ENCODE data around the gene FAM118B.

Gene FAM118B

DNA sequence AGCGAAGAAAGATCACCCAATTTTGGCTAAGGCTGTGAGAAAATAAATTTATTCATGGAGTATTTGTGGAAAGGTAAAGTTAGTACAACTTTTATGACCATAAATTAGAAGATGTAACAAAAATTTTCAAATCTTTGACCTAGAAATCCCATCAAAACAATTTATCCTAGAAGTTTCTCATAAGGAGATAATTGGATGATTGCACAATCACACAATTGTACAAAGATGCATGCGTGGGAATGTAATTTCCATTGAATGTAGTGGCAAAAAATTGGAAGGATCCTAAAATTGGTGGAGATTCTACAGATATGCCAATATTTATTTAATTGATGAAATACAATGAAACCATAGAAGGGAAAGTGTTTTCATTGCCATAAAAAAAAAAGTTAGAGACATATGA, 45.6 kb downstream of the FAM118B start:
- Histone ChIP-seq H3K27me3 (ENCODE audit: low read depth, low read length) (no peaks in the 10 kb centered on the region), H3K36me3 (ENCODE audit: control insufficient read depth in 1 of 2, insufficient read depth in 2 of 2, low read length in 2 of 2) (peaks cover 30 to 40% of the 10 kb centered on the region in 2 donors), H3K27ac (ENCODE audit: low read length) (no peak overlapping the region)

DNA sequence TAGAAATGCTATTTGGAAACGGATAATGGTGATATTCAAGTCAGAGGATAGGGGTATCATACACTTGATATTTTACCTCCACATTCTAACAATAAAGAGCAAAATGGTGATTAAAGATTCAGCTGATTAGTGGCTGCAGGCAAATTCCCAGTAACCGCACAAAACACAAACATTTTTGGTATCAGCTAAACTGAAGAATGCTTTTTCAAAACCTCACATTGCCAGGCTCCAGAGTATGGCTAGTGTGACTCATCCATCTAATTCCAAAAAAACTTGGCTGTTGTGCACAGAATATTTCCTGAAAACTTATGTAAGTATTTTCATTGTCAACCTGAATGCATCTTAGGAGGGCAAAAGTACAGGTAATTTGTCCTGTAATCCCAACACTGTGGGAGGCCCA, 46.2 kb downstream of the FAM118B start:
- peaks cover 36 to 41% of the 10 kb centered on the region in 2 donors for H3K36me3 ChIP-seq (ENCODE audit: control insufficient read depth in 1 of 2, insufficient read depth in 2 of 2, low read length in 2 of 2)

More for the DNA sequence above, 45.6 kb downstream of the FAM118B start:
- no peak overlapping the region for H3K4me3 ChIP-seq (ENCODE audit: low read depth in 1 of 2, low read length in 2 of 2)
- H3K9me3 ChIP-seq (ENCODE audit: control insufficient read depth in 1 of 2, low read length in 2 of 2), result no peaks in the 10 kb centered on the region
- no peaks in the 10 kb centered on the region for H3K4me1 ChIP-seq (ENCODE audit: control insufficient read depth in 1 of 2, insufficient read depth in 2 of 2, low read length in 2 of 2)

DNA sequence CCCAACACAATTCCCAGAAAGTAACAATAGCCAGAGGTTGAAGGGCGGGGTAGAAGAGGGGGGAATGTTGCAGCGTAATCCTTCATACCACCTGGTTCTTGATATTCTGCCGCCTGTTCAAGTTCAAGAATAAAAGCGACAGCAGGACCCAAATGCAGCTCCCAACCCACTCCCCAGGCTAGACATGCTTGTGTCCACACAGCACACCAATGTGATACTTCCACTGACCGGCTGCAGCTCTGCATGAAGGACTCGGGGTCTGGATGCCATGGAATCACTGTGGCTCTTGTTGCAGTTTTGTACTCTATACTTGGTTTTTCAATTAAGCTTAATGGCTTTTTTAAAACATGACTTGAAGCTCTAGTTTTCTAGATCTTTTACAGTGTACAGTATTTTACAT, 50.6 kb downstream of the FAM118B start:
- no peak overlapping the region for H3K4me3 ChIP-seq (ENCODE audit: low read depth in 1 of 2, low read length in 2 of 2)
- peaks cover 56 to 58% of the 10 kb centered on the region in 2 donors for H3K36me3 ChIP-seq (ENCODE audit: control insufficient read depth in 1 of 2, insufficient read depth in 2 of 2, low read length in 2 of 2)
- peaks cover 0 to 4% of the 10 kb centered on the region in 2 donors for H3K4me1 ChIP-seq (ENCODE audit: control insufficient read depth in 1 of 2, insufficient read depth in 2 of 2, low read length in 2 of 2)
- no peak overlapping the region for H3K27ac ChIP-seq (ENCODE audit: low read length)
- H3K9me3 ChIP-seq (ENCODE audit: control insufficient read depth in 1 of 2, low read length in 2 of 2), result no peaks in the 10 kb centered on the region
- H3K27me3 ChIP-seq (ENCODE audit: low read depth, low read length), result no peaks in the 10 kb centered on the region

More for the DNA sequence above, 46.2 kb downstream of the FAM118B start:
- H3K4me3 ChIP-seq (ENCODE audit: low read depth in 1 of 2, low read length in 2 of 2), result no peak overlapping the region
- H3K9me3 ChIP-seq (ENCODE audit: control insufficient read depth in 1 of 2, low read length in 2 of 2), result no peaks in the 10 kb centered on the region
- no peaks in the 10 kb centered on the region for H3K27me3 ChIP-seq (ENCODE audit: low read depth, low read length)
- no peaks in the 10 kb centered on the region for H3K4me1 ChIP-seq (ENCODE audit: control insufficient read depth in 1 of 2, insufficient read depth in 2 of 2, low read length in 2 of 2)
- H3K27ac ChIP-seq (ENCODE audit: low read length), result no peak overlapping the region

DNA sequence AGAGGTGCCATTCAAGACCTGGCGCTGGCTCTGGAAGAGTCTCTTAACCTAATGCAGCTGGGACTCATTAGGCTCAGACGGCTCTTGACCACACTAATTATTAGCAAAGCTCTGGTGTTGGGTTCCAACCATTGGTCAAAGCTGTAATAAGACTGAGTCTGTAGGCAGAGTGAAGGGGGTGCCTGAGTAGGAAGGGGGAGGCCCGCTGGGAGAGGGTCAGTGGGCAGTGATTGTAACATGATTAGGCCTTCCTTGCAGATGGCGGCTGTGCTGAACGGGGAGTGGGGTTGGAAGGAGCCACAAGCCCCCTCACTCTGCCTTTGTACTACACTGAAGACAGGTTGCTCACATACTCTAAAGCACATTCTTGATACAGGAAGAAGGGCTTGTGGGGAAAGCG, 51.9 kb downstream of the FAM118B start:
- H3K4me3 ChIP-seq (ENCODE audit: low read depth in 1 of 2, low read length in 2 of 2), result no peak overlapping the region
- H3K36me3 ChIP-seq (ENCODE audit: control insufficient read depth in 1 of 2, insufficient read depth in 2 of 2, low read length in 2 of 2), result peaks cover 49 to 52% of the 10 kb centered on the region in 2 donors
- H3K9me3 ChIP-seq (ENCODE audit: control insufficient read depth in 1 of 2, low read length in 2 of 2), result no peaks in the 10 kb centered on the region
- H3K27me3 ChIP-seq (ENCODE audit: low read depth, low read length), result no peaks in the 10 kb centered on the region
- no peak overlapping the region for H3K27ac ChIP-seq (ENCODE audit: low read length)
- H3K4me1 ChIP-seq (ENCODE audit: control insufficient read depth in 1 of 2, insufficient read depth in 2 of 2, low read length in 2 of 2), result peaks cover 5 to 13% of the 10 kb centered on the region in 2 donors

DNA sequence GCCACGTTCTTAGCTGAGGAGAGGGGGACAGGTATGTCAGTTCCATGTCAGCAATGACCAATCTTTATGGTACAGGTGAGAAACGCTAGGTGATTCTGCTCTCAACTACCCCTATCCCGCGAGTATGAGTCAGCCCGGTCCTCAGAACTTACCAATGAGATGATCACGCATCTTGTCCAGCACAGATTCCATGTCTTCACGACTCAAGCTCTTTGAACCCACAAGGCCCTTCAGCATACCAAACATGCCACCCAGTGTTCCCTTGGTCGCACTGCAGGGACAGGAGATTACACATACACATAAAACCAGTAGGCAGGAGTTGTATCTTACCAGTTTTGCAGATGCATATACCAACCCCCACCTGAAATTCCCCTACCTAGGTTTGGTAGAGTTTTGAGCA, 54.2 kb downstream of the FAM118B start:
- Histone ChIP-seq H3K4me1 (ENCODE audit: control insufficient read depth in 1 of 2, insufficient read depth in 2 of 2, low read length in 2 of 2) (peaks cover 5 to 20% of the 10 kb centered on the region in 2 donors), H3K27me3 (ENCODE audit: low read depth, low read length) (no peaks in the 10 kb centered on the region), H3K4me3 (ENCODE audit: low read depth in 1 of 2, low read length in 2 of 2) (no peak overlapping the region), H3K27ac (ENCODE audit: low read length) (no peak overlapping the region), H3K36me3 (ENCODE audit: control insufficient read depth in 1 of 2, insufficient read depth in 2 of 2, low read length in 2 of 2) (peaks cover 49 to 50% of the 10 kb centered on the region in 2 donors), H3K9me3 (ENCODE audit: control insufficient read depth in 1 of 2, low read length in 2 of 2) (no peaks in the 10 kb centered on the region)

DNA sequence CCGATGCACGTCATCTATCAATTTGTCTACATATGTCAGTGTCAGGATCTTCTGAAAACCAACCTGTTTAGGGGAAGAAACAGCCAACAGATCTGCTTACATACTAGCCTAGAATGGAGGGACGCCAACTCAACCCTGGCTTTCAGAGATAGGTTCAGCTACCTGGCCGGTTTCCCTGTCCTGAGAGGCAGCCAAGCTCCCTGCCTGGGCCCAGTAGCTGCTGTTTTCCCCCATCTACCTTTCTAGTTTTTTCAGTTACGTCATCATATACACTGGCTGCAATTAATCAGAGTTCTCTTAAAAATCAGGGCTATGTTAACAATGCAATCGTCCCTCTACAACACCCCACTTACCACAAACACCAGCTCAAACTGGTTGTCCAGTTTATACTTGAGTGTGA, 56.1 kb downstream of the FAM118B start:
- no peaks in the 10 kb centered on the region for H3K9me3 ChIP-seq (ENCODE audit: control insufficient read depth in 1 of 2, low read length in 2 of 2)
- peak overlapping the region; percentile 78 for H3K27ac ChIP-seq (ENCODE audit: low read length)
- H3K4me1 ChIP-seq (ENCODE audit: control insufficient read depth in 1 of 2, insufficient read depth in 2 of 2, low read length in 2 of 2), result peaks cover 5 to 20% of the 10 kb centered on the region in 2 donors
- H3K4me3 ChIP-seq (ENCODE audit: low read depth in 1 of 2, low read length in 2 of 2), result peak overlapping the region; percentile 76 to 79
- H3K27me3 ChIP-seq (ENCODE audit: low read depth, low read length), result no peaks in the 10 kb centered on the region
- peaks cover 44% of the 10 kb centered on the region in 2 donors for H3K36me3 ChIP-seq (ENCODE audit: control insufficient read depth in 1 of 2, insufficient read depth in 2 of 2, low read length in 2 of 2)

GRCh38 chr11:126268361-126268707, 56.8 kb downstream of the FAM118B start:
- Histone ChIP-seq H3K27me3 (ENCODE audit: low read depth, low read length) (no peaks in the 10 kb centered on the region), H3K9me3 (ENCODE audit: control insufficient read depth in 1 of 2, low read length in 2 of 2) (no peaks in the 10 kb centered on the region), H3K27ac (ENCODE audit: low read length) (peak overlapping the region; percentile 78), H3K4me1 (ENCODE audit: control insufficient read depth in 1 of 2, insufficient read depth in 2 of 2, low read length in 2 of 2) (peaks cover 5 to 20% of the 10 kb centered on the region in 2 donors), H3K4me3 (ENCODE audit: low read depth in 1 of 2, low read length in 2 of 2) (peak overlapping the region; percentile 76 to 79), H3K36me3 (ENCODE audit: control insufficient read depth in 1 of 2, insufficient read depth in 2 of 2, low read length in 2 of 2) (peaks cover 44 to 46% of the 10 kb centered on the region in 2 donors)

DNA sequence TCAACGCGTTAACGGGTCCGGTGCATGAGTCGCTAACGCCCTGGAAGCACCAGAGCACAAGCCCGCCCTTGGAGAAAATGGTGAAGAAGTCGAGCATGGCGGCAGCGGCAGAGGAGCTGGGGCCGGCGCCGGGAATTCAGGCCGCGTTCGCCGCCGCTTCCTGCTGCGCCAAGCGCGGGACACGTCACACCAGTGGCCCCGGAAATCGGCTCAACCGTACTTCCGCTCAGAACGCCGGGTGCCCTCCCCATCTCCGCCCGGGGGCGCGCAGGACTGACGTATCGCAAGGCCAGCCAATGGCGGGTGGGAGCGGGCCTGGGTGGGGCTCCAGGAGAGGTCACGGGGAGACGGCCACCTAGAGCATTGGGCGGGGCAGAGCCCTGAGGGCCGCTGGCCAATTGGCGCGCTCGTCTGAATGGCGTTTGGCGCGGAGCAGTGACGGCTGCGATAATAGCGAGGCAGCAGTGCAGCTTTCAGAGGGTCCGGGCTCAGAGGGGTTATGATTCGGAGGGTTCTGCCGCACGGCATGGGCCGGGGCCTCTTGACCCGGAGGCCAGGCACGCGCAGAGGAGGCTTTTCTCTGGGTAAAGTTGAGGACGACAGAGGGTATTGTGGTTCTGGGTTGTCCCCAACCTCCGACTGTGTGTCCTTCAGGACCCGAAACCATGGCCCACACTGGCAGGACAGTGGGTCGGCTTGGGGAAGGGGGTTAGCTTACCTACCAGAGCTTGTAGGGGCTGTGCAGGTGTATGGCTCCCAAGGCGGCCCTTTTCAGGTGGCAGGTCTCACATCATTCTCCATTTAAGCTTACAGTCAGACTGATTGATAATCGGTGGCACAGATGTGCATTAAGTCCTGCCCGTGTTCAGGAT, 57.4 kb downstream of the FAM118B start, which contains the start of the genes FOXRED1 and SRPRA:
Gene FOXRED1 (plus strand): TSS at position 447 of the 872 bp plus-strand sequence. CDS start 53 bp downstream, at position 500.
Gene SRPRA (minus strand): TSS at position 188 of the 872 bp plus-strand sequence. CDS start 91 bp downstream, at position 97.
- Histone ChIP-seq H3K27ac (ENCODE audit: low read length) (peak within 1 kb of the TSS; percentile 92), H3K4me1 (ENCODE audit: control insufficient read depth in 1 of 2, insufficient read depth in 2 of 2, low read length in 2 of 2) (peaks cover 5 to 20% of the 10 kb centered on the region in 2 donors), H3K9me3 (ENCODE audit: control insufficient read depth in 1 of 2, low read length in 2 of 2) (no peaks in the 10 kb centered on the region), H3K27me3 (ENCODE audit: low read depth, low read length) (no peaks in the 10 kb centered on the region), H3K36me3 (ENCODE audit: control insufficient read depth in 1 of 2, insufficient read depth in 2 of 2, low read length in 2 of 2) (peaks cover 43% of the 10 kb centered on the region in 2 donors), H3K4me3 (ENCODE audit: low read depth in 1 of 2, low read length in 2 of 2) (peak within 1 kb of the TSS; percentile 79 to 92)

DNA sequence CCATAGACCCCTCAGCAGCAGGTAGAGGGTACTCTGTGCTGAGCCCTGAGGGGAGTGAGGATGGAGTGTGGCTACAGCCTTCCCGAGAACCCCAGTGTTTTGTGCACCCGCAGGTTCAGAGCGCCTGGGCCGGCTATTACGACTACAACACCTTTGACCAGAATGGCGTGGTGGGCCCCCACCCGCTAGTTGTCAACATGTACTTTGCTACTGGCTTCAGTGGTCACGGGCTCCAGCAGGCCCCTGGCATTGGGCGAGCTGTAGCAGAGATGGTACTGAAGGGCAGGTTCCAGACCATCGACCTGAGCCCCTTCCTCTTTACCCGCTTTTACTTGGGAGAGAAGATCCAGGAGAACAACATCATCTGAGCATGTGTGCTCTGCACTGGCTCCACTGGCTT, 65.7 kb downstream of the FAM118B start:
- H3K36me3 ChIP-seq (ENCODE audit: control insufficient read depth in 1 of 2, insufficient read depth in 2 of 2, low read length in 2 of 2), result peaks cover 33 to 46% of the 10 kb centered on the region in 2 donors
- H3K4me1 ChIP-seq (ENCODE audit: control insufficient read depth in 1 of 2, insufficient read depth in 2 of 2, low read length in 2 of 2), result peaks cover 6% of the 10 kb centered on the region in 2 donors
- H3K4me3 ChIP-seq (ENCODE audit: low read depth in 1 of 2, low read length in 2 of 2), result no peak overlapping the region
- H3K9me3 ChIP-seq (ENCODE audit: control insufficient read depth in 1 of 2, low read length in 2 of 2), result no peaks in the 10 kb centered on the region
- H3K27ac ChIP-seq (ENCODE audit: low read length), result no peak overlapping the region
- no peaks in the 10 kb centered on the region for H3K27me3 ChIP-seq (ENCODE audit: low read depth, low read length)

DNA sequence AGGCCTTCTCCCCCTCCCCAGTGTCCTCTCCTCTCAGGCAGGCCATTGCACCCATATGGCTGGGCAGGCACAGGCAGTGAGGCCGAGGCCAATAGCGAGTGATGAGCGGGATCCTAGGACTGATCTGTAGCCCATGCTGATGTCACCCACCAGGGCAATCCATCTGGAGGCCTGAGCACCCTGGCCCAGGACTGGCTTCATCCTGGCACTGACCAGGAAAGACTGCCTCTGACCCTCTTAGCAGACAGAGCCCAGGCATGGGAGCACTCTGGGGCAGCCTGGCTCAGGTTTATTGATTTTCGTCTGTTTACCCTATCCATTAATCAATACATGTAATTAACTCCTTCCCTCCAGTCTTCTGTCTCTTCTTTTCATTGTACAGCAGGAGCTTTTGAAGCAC, 66.2 kb downstream of the FAM118B start:
- H3K27ac ChIP-seq (ENCODE audit: low read length), result no peak overlapping the region
- H3K36me3 ChIP-seq (ENCODE audit: control insufficient read depth in 1 of 2, insufficient read depth in 2 of 2, low read length in 2 of 2), result peaks cover 32 to 43% of the 10 kb centered on the region in 2 donors
- H3K4me3 ChIP-seq (ENCODE audit: low read depth in 1 of 2, low read length in 2 of 2), result no peak overlapping the region
- H3K27me3 ChIP-seq (ENCODE audit: low read depth, low read length), result no peaks in the 10 kb centered on the region
- H3K4me1 ChIP-seq (ENCODE audit: control insufficient read depth in 1 of 2, insufficient read depth in 2 of 2, low read length in 2 of 2), result peaks cover 6% of the 10 kb centered on the region in 2 donors
- H3K9me3 ChIP-seq (ENCODE audit: control insufficient read depth in 1 of 2, low read length in 2 of 2), result no peaks in the 10 kb centered on the region

DNA sequence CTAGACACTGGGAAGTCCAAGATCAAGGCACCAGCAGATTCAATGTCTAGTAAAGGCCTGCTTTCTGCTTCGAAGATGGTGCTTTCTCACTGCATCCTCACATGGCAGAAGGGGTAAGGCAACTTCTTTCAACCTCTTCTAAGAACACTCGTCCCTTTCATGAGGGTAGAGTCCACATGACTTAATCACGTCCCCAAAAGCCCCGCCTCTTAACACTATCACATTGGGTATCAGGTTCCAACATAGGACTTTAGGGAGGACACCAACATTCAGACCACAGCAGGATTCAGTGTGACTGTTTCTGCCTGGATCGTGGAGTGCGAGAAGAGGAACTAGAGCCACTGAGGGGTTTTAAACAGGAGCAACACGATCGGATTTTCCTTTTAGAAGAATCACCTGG, 67.6 kb downstream of the FAM118B start:
- H3K4me1 ChIP-seq (ENCODE audit: control insufficient read depth in 1 of 2, insufficient read depth in 2 of 2, low read length in 2 of 2), result peaks cover 9 to 11% of the 10 kb centered on the region in 2 donors
- H3K36me3 ChIP-seq (ENCODE audit: control insufficient read depth in 1 of 2, insufficient read depth in 2 of 2, low read length in 2 of 2), result peaks cover 21 to 32% of the 10 kb centered on the region in 2 donors
- H3K4me3 ChIP-seq (ENCODE audit: low read depth in 1 of 2, low read length in 2 of 2), result no peak overlapping the region
- H3K9me3 ChIP-seq (ENCODE audit: control insufficient read depth in 1 of 2, low read length in 2 of 2), result no peaks in the 10 kb centered on the region
- no peaks in the 10 kb centered on the region for H3K27me3 ChIP-seq (ENCODE audit: low read depth, low read length)
- H3K27ac ChIP-seq (ENCODE audit: low read length), result no peak overlapping the region
